Fibroblast of villous mesenchyme (primary cell): Measurements from ENCODE around the gene AJM1. TPM values are rescaled to one million over a fixed set of nuclear protein-coding genes. Genes with fewer than 3 reads are reported as not detected.
A peak's percentile ranks its signal among the peaks of the same experiment; 100 is the strongest.

ENCODE experiments used
- DNase-seq: peaks from one replicate; pipeline ENCODE4 v3.0.0-alpha.2; 2010; ENCODE audit warnings: low read depth
- H3K4me3 ChIP-seq: 2 replicates; pipeline ENCODE4 v1.5.1; 2011; ENCODE audit warnings: low read depth, mild to moderate bottlenecking, low read length
- total RNA-seq: library from RNA; depleted of rRNA; stranded (reverse); fragments of >200 nt; gene quantifications from 2 replicates; pipeline ENCODE4 v1.2.3, GENCODE V29; 2012
- TF ChIP-seq, protein P1 (sequence below): IDR thresholded peaks from 2 replicates; pipeline ENCODE4 v1.5.1; 2012; ENCODE audit warnings: low read depth, mild to moderate bottlenecking, low read length; ENCODE audit not compliant: insufficient read depth

Gene AJM1
- total RNA-seq, 1 donor, result 0.86 TPM

DNA sequence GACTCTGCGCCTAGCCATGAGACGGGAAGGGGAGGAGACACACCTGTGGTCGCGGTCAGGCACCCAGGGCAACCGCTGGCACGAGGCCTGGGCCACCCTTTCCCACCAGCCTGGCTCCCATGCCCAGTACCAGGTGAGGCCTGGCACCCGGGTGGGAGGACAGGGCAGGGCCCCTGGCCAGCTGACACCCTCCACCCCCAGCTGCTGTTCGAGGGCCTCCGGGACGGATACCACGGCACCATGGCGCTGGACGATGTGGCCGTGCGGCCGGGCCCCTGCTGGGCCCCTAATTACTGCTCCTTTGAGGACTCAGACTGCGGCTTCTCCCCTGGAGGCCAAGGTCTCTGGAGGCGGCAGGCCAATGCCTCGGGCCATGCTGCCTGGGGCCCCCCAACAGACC lies 14.9 kb downstream of the AJM1 start:
- H3K4me3 ChIP-seq, result no peak overlapping the region
- TF ChIP-seq, protein P1, sequence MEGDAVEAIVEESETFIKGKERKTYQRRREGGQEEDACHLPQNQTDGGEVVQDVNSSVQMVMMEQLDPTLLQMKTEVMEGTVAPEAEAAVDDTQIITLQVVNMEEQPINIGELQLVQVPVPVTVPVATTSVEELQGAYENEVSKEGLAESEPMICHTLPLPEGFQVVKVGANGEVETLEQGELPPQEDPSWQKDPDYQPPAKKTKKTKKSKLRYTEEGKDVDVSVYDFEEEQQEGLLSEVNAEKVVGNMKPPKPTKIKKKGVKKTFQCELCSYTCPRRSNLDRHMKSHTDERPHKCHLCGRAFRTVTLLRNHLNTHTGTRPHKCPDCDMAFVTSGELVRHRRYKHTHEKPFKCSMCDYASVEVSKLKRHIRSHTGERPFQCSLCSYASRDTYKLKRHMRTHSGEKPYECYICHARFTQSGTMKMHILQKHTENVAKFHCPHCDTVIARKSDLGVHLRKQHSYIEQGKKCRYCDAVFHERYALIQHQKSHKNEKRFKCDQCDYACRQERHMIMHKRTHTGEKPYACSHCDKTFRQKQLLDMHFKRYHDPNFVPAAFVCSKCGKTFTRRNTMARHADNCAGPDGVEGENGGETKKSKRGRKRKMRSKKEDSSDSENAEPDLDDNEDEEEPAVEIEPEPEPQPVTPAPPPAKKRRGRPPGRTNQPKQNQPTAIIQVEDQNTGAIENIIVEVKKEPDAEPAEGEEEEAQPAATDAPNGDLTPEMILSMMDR, result no peak
- DNase-seq, result no peak

DNA sequence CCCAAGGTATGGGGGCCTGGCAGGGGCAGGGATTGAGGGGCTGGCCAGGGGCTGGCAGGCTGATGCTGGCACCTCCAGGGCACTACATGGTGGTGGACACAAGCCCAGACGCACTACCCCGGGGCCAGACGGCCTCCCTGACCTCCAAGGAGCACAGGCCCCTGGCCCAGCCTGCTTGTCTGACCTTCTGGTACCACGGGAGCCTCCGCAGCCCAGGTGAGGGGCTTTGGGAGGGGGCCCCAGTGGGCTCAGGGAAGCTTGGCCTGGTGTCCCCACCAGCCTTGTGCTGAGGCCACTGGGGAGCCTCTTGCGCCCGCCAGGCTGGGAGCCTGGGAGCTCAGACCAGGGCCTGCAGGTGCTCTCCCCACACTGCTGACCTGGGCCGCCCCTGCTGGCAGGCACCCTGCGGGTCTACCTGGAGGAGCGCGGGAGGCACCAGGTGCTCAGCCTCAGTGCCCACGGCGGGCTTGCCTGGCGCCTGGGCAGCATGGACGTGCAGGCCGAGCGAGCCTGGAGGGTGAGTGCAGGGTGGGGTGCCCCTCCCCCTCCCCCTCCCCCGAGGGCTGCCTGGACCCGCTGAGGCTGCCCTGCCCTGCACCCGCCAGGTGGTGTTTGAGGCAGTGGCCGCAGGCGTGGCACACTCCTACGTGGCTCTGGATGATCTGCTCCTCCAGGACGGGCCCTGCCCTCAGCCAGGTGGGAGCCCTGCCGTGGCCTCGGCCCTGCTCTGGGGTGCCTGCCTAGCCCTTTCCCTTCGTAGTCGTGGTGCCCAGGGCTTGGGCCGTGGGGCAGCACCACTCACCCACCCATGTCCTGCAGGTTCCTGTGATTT lies 15.5 kb downstream of the AJM1 start:
- TF ChIP-seq, protein P1, result no peak
- DNase-seq, result no peak
- no peak overlapping the region for H3K4me3 ChIP-seq

DNA sequence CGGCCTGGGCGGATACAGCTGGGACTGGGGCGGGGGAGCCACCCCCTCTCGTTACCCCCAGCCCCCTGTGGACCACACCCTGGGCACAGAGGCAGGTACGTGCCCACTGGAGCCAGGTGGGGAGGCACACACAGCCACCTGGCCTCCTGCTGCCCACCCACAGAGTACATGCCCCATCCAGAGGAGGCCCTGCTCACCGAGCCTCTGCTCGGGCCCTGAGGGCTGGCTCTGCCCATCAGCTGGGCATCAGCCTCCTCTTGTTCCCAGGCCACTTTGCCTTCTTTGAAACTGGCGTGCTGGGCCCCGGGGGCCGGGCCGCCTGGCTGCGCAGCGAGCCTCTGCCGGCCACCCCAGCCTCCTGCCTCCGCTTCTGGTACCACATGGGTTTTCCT lies 16.2 kb downstream of the AJM1 start:
- DNase-seq, result no peak
- H3K4me3 ChIP-seq, result no peak overlapping the region
- TF ChIP-seq, protein P1, result no peak

DNA sequence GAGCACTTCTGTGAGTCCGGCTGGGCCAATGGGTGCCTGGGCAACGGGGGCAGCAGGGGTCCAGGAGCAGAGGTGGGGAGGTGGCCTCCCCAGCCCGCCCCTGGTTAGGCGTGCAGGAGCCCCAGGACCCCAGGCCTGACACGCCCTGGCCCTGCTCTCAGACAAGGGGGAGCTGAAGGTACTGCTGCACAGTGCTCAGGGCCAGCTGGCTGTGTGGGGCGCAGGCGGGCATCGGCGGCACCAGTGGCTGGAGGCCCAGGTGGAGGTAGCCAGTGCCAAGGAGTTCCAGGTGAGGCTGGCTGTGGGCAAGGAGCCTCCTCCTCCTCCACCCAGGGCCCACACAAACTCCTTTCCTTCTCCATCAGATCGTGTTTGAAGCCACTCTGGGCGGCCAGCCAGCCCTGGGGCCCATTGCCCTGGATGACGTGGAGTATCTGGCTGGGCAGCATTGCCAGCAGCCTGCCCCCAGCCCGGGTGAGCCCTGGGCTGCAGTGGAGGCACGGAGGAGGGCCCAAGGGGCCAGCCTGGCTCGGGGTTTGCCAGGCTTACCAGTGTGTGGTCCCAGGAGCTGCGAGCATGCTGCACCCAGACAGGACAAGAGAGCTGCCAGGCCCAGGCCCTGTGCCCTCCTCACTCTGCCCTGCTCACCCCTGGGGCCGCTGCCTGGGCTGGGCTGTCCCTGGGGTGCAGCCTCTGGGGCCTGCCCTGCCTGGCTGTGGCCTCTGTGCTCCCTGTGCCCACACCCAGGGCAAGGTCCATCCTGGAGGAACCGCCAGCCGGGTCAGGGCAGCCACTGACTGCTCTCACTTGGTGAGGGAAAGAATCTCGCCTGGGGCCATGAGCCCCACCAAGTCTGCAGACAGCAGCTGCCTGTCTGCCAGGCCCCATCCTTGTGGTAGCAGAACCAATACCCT lies 16.8 kb downstream of the AJM1 start:
- TF ChIP-seq, protein P1, result no peak
- peak; percentile 37 for DNase-seq
- no peak overlapping the region for H3K4me3 ChIP-seq

DNA sequence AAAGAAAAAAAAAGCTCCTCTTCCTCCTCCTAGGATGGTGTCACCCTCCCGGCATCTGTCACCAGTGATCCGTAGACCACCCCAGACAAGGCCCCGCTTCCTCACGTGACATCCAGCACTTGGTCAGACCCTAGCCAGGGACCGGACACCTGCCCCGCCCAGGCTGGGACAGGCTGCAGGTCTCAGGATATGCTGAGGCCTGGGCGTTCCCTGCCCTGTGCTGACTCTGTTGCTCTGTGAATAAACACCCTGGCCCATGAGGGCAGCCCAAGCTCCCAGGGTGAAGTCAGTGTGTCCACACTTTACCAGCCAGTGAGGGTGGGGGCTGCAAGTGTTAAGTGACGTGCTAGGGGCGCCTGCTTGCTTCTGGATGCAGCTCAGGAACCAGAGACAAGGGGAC lies 18.3 kb downstream of the AJM1 start:
- H3K4me3 ChIP-seq, result no peak overlapping the region
- TF ChIP-seq, protein P1, result no peak
- DNase-seq, result no peak

DNA sequence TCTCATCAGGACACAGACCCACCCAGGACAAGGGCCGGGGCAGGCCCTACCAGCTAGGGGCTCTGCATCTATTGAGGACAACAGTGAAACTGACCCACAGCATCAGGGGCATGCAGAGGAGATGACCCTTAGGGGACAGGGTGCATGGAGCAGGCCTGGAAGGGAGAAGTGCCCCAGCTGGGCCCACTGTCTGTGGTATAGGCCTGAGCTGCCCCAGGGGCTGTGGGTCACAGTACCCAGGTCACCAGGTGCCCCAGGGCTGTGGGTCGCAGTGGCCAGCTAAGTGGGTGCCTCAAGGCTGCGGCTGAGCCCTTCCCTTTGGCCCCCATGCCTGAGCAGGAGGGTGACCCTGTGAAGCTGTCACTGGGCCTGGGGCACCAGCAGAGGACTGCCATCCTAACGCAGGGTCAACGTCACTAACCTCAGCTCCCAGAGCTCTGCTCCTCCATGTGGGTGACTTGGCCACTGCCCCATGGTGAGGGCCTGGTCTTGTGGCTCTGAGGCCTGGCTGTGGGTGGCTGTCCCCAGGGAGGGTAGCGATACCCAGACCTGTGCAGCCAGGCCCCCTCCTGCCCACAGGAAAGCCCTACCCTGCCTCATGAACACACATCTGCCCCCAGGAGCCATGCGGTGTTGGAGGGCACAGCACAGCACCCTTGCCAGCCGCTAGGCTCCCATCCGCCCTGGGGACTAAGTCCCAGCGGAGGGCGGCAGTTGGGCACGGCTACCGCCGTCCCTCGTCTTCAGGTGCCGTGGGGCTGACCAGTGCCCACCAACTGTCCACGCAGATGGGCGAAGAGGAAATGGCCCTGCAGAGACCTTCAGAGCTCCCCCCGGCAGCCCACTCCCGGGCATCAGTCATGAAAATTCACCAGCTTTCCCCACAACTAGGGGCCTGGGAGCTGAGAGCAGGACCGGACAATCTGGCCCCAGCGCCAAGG lies 18.9 kb downstream of the AJM1 start:
- no peak overlapping the region for H3K4me3 ChIP-seq
- no peak for DNase-seq
- TF ChIP-seq, protein P1, result no peak
